HG02943 (cell line): Measurements from ENCODE around the gene CEP83.

ENCODE experiments used
- ATAC-seq: cut with Tn5 transposase; IDR thresholded peaks from one replicate; pipeline ENCODE4 v1.9.1; 2021; ENCODE audit warnings: mild to moderate bottlenecking, low read depth, moderate library complexity; ENCODE audit not compliant: unreplicated experiment

Gene CEP83

DNA sequence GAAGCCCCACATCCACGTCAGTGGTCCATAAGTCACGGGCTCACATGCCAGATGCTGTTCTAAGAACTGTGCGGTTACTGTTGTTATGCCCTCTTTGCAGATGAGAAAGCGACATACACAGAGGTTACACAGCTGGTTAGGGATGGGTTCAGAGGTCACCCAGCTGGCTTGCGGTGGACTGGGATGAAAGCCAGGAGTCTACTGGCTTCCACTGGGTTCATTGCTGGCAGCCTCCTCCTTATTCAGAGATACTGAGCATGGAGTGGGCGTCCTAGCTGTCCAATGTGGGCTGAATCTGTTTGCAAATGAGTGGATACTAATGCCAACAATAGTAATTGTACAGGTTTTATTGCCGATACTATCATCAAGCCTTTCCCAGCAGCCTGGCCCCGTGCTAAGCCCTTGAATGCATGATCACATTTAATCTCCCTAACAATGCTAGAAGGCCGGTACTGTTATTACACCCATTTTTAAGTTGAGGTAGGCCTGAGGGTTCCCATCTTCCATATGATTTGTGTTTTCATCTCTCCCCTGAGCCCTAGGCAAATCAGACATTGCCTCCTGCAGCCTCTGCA, 182.2 kb downstream of the CEP83 start:
- no peak for ATAC-seq

DNA sequence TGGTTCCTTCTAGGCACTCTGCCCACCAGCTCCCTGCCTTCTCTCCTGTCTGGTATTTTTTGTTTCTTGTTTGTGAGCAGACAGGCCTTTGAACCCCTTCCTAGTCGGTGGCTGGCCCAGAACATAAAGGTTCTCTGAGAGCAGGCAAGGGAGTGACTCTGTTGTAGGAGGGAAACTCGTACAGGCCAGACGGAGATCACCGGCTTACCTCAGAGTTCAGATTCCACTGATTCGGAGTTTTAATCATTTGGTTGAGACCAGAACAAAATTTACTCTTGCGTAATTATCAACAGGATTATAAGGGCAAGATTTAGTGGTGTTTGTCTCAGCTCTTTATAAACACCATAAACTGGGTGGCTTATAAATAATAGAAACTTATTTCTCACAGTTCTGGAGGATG, 182.9 kb downstream of the CEP83 start:
- no peak for ATAC-seq

DNA sequence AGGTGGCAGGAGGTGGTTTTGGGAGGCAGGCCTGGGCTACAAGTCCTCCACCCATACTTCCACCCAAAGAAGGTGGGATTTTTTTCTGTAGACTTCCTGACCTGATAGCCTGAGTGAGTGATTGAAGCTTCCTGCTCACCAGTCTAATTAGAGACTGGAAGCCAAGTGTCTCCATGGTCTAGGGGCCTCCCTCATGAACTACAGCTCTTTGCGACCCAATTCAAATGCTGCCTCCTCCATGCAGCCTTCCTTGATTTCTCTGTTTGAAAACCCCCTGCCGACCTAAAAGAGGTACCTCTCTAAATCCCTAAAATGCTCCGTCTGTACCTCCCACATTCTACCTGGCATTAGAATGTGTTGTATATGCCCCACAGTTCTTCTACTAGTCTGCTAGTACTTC, 186.4 kb downstream of the CEP83 start:
- ATAC-seq = no peak

DNA sequence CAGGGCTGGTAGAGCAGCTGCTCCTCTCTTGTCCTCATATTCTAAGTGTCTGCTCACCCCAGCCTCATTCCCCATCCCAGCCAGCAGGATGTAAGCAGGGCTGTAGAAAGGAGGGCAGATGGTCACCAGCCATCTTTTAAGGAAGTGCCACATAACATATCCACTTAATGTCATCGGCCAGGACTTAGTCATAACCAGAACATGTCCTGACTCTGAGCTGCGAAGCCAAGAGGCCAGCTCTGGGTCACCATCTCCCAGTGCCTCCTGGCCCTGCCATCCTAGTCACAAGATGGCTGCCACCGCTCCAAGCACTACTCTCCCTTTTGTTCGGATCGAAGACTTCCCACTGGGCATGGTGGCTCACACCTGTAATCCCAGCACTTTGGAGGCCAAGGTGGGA, 187.4 kb downstream of the CEP83 start:
- ATAC-seq = no peak

DNA sequence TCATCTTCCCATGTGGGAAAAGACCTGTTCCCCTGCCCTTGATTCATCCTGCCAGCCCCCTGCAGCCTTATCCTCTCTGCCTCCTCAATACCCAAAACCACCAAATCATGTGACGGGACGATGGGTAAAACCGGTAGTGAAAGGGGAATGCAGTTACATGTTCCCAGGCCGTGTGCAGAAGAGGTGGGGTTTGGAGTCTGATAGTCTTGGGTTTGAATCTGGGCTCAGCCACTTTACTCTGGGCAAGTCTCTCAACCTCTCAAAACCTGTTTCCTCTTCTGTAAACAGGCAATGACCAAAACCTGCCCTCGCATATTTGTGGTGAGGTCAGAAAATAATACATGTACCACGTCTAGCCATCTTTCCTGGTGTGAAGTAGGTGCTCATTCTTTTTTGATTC, 188.3 kb downstream of the CEP83 start:
- no peak for ATAC-seq

DNA sequence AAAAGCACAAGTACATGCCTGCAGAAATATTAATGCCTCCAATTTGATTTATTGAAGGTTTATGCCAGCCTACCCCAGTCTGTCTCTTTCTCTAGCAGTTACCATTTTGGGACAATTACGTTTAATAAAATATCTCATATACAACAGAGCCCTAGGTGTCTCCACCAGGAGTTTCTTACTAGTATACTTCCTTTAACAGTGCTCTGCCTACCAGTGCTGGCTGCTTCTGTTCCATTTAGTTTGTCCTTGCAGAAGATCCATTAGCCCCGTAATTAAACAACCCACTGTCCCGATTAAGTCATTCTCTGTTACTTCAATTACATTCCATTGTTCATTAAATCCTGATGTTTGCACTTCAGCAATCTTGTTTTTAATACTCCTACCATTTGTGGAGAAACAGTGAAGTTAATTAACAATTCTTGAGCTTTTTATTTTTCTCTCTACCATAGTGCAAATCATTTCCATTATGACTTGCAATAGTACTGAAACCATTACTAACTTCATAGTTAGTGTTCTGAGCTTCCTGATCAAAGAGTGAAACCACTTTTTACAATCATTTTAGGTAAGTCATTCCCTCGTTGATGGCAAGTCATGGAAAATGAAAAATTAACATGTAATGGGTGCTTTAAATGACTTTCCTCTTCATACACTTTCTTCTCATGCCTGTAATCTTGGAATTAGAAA, 190.2 kb downstream of the CEP83 start:
- peak; percentile 51 for ATAC-seq

DNA sequence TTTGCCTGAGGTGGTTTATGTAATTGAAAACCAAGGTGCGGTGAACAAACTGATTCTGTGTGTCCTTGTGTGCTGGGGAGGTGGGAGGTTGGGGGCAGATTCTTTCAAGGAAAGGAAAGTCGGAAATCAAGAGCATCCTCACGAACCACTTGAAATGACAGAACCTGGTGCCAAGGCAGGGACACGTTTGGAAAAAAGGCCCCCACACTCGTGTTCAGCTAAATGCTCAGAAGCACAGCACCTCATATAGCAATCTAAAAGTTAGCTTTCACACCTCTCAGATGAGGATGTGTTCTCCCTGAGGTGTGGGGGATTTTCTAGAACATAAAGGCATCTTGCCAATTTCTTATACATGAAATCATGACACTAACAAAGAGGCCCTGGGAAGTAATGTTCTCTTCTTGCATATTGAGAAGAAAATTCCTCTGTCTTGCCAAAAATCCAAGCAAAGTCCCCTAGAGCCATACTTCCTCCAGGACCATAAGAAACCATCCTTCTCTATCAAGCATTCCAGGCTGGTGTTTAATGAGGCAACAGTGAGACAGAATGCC, 191.7 kb downstream of the CEP83 start:
- no peak for ATAC-seq

DNA sequence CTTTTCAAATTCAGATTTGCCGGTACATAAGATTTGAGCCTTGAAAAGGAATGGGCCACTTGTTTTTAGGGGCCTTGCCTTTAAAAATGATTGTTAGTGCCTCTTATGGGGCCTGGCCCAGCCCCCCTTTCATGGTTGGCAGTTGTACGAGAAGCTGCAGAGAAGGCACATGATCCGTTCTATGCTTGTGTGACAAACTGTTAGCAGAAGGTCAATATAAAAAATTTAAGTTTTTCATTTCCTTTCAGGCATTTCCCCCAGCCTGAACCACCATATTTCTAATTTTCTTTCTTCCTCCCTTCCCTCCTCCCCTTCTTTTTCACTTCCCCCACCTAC, 192.2 kb downstream of the CEP83 start:
- no peak for ATAC-seq

DNA sequence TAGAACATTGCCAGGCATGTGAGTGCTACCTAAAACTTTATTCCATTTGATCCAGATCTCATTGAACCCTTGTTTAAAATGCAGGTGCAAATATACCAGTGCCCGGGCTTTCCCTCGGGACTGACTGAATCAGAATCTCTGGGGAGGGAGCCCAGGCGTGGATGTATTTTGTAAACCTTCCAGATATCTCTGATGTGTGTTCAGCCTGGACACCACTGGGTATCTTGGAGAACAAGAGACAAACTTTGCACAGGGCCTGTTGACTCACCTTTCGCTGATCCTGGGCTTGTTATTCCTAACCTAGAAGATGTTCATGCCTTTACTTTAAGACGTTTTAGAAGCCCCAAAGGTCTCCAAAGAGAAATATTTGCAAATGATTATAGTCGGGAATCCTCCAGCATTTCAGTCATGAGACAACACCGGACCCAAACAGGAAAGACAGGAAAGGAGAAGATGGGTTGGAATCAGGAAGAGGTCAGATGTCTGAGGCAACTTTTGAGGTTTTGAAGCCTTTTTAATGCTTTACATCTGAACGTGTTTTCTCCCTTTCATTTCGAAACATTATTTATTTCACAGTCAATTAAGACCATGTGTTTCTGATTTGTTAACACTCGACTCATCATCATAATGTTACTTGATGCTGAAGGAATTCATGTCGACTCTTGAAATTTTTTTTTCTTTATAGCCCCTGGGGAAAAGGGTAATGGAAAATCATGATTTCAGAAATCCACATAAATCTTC, 192.7 kb downstream of the CEP83 start:
- no peak for ATAC-seq

DNA sequence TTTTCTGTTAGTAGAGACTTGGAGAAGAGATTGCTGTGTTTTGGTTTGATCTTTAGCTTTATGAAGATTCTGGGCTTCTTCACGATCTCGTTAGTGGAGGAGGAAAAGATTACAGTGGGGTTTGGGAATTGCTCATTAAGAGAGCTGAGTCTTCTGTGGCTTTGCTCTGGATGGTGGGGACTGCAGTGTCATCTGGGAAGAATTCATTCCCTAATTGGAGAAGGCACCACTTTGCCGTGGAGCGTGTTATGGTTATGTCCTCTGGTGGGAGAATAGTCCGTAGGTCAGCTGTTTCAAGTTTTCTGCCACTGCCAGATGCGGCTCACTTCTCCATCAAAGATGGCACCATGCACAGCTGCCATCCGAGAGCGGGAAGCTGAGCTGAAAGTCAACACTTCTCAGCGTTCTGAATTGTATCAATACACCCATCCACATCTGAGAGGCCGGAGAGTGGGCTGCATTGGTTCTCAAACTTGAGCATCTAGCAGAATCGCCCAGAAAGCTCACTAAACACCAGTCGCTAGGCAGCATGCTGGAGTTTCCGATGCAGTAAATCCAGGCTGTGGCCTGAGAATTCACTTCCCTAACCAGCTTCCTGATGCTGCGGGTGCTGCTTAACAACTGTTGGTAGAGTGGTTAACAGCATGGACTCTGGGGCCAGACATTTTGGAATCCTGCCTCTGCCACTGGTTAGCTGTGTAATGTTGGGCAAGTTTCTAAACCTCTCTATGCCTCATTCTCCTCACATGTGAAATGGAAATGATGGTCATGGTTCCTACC, 193.5 kb downstream of the CEP83 start:
- ATAC-seq = no peak

DNA sequence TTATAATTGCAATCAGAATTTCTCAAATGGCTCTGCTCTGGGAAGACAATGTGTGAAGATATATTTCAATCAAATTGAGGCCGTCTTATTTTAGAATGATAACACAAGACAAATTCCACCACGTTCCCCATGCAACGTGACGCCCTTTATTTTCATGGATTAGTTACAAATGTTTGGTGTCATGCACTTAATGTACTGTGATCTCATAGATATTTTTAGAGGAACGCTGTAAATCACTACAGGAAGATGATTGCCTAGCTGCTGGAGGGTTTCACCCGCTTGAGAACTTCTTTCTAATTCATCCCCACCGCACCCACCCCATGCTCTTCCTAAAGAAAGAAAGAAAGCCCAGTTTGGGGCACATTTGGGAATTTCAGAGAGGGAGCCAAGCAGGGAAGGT, 194.1 kb downstream of the CEP83 start:
- no peak for ATAC-seq

DNA sequence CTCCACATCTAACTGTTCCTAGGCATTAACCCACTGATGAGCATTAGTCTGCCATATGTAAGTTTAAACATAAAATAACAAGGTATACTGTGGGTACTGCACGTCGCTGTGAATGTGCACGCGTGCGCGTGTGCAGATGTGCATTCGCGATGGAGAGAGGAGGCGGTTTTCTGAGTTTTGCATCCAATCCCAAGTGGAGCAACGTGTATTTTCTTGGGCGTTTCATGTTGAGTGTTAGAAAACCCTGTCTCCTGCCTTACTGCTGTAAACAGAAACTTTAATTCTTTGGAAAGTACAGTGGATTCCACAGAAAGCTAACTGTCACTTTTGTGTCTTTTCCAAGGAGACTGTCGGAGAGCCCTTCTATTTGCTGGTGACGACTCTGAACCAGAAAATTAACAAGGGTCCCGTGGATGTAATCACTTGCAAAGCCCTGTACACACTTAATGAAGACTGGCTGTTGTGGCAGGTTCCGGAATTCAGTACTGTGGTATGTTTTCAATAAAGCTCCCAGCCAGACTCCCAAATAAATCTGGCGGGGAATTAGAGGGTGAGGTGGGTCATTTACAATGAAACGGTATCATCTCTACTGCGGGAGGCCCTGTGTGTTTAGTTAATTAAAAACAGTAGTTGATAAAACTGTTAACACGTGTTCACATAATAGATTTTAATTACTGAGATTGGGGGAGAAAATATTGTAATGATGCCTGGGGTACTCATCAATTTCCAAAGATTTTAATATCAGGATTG, 194.8 kb downstream of the CEP83 start:
- ATAC-seq = no peak

DNA sequence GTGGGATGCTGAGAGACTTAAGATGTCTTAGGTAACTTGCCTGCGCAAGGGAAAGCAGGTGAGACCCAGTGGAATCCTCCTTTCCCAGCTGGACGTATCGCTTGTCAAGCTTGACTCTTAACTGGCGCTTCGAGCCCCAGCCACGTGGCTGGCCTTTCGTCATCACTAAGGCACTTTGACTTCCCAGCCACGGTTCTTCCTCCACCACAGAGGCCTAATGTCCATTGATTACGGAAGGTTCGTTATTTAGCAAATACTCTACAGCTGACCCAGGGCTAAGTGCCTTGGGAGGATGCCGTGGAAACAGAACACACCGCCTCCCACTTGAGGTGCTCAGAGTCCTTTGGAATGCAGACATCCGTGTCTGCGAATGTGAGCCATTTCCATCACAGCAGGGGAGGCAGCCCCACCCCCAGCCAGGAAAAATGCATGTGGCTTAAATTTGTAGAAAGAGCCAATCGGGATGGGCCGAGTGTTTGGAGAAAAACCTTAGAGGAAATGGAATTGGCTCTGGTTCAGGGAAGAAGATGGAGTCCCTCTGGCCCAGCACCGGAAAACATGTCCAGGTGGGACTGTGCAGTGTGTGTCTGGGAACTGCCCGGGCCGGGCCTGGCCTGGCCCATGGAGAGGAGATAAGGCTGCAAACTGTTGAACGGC, 195.6 kb downstream of the CEP83 start:
- no peak for ATAC-seq

DNA sequence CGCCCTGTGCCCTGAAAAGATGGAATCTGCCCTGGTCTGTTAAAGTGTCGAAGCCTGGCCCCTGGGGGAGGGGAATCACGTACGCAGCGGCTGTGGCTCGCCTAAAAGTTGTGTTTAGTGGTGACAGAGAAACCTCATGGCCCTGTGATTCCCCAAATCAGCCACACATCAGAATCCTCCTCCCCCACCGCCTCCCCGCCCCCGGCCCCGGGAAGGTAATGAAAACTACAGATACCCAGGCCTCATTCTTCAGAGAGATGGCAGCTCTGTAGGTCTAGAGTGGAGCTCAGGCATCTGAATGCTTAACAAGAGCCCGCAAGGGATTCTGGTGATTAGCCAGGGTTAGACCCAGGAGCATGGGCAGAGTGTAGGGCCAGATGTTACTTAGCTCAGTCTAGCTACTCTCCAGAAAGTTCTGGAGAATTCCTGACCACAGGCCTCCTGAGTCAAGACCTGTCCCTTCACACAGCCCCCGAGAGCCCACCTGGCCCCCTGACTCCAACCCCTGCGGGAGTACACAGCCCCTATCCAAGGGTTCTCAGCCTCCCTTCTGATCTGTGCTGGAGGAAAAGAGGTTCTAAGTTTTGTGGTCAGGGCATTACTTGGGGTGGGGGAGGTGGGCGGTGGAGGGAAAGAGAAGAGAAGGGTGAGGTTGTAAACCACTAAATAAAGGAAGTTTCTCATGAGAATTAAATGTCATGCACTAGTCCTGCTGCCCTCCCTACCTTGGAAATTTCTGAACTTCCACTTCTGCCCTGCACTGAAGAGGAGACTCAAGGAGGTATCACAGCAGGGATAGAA, 196.5 kb downstream of the CEP83 start:
- peak; percentile 35 for ATAC-seq

DNA sequence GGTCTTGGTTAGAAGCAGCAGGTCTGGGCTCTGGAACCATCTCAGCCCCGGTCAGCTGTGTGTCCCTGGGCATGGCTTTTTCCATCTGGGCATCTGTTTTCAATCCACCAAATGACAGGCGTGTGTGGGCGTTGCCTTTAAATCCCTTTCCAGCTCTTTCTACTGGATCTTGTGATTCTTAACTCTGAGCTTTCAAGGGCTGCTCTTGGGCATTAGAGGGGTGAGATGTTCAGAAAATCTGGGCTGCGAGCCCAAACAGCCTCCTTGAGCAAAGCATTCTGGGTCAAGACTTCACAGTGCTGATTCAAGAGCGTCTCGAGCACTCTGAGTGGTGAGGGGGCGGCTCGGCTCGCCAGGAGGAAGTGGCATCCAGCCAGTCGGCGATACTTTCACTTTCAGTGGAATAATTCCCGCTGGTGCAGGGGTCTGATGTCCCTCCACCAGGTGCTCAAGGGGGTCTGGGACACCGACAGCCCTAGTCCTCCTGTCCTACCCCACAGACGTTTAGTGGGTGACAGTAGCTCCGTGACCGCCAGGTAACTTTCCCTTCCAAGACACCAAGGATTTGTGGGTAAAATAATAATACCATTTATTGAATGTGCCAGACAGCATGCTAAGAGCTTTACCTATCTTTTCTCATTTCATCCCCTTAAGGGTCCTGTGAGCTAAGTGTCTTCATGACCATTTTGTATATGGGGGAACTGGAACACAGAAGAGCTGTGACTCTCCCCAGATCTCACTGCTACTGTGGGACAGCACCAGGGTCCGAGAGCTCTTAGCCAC, 197.2 kb downstream of the CEP83 start:
- peak; percentile 43 for ATAC-seq

DNA sequence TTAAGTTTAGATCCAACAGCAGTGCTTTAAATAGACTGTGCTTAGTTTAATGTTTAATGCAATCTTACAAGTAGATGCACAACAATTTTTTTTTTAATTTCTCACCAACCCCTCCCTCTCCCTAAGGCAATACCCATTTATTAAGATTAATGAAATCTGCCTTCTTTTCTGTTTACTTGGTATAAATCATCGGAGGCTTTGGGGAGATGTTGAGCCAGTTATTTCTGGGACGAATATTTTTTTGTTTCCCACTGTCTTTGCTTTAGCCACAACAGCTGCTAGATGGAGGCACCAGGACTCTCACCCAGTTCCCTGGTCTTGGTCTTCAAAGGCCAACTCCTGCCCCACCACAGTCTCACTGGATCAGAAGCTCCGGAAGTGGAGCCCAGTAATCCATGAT, 197.9 kb downstream of the CEP83 start:
- no peak for ATAC-seq

DNA sequence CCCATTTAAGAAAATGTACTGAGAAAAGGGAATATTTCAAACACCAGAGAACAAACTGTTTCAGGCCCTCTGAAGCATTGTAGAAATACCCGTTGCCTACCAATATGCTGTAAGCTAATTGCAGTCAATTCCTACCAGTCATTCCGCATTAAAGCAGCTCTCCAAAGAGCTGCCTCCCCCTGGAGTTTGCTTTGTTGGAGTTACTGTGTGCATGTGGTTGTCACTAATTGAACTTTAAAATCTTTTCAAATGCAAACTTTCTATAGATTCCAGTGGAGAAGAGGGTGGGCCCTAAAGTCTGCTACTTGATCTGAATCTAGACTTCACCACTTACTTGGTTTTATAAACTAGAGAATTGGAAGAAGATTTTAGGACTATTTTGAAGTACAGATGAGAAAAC, 198.5 kb downstream of the CEP83 start:
- ATAC-seq = no peak

DNA sequence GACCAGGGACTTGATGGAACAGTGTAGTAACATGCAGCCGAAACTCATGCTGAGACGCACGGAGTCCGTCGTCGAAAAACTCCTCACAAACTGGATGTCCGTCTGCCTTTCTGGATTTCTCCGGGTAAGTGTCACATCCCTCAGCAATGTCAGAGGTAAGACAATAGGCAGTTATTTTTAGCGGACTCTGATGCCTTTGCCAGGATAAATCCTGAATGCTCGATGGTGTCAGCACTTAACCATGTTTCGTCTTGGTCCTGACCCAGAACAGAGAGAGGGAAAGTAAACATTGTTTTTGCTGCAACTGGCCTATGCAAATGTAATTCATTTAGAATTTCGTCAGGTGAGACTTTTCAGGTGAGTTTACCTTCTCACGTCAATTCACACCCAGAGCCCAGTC, 198.9 kb downstream of the CEP83 start:
- ATAC-seq = no peak
